ENCODE results near the gene HDAC9.

- TF ChIP-seq POLR2A (IDR thresholded peaks at IDR 0.05): no peak
- TF ChIP-seq CTCF (IDR thresholded peaks at IDR 0.05): no peak
Observed at GRCh38 chr7:18895456-18895855, 399.9 kb downstream of the HDAC9 start.
